K562 (cell line): ENCODE measurements around the gene RBM34. TPM values are rescaled to one million over a fixed set of nuclear protein-coding genes. Genes with fewer than 3 reads are reported as not detected.

Source experiments
- ATF1 ChIP-seq, 2 experiments: fragments of 450-650 bp in 1 of 2; IDR thresholded peaks; 2 replicates each; pipeline ENCODE4 v1.6.1; 2016; ENCODE audit warnings: missing compliant biosample characterization in 1 of 2, missing genetic modification characterization in 1 of 2
- FOS ChIP-seq: IDR thresholded peaks from 3 replicates; pipeline ENCODE4 v1.6.1; 2011; ENCODE audit not compliant: insufficient read length; ENCODE audit errors: extremely low read depth
- HBP1 ChIP-seq: fragments of 450-650 bp; formaldehyde crosslinking; IDR thresholded peaks from 2 replicates; pipeline ENCODE4 v1.4.0; 2022; ENCODE audit warnings: missing genetic modification characterization
- HIVEP1 ChIP-seq: fragments of 250-450 bp; sonication (Bioruptor Pico); IDR thresholded peaks from 2 replicates; pipeline ENCODE4 v1.4.0; 2020; ENCODE audit warnings: mild to moderate bottlenecking
- IRF2 ChIP-seq: sonication (generic); formaldehyde crosslinking; IDR thresholded peaks from 2 replicates; pipeline ENCODE4 v1.8.1; 2022; ENCODE audit warnings: mild to moderate bottlenecking, missing genetic modification reagents
- JUNB ChIP-seq: fragments of 450-650 bp; formaldehyde crosslinking; conservative IDR thresholded peaks from 2 replicates; pipeline ENCODE4 v1.4.0; 2020; ENCODE audit warnings: mild to moderate bottlenecking
- MEIS2 ChIP-seq: fragments of 450-650 bp; IDR thresholded peaks from 2 replicates; pipeline ENCODE4 v1.6.1; 2014; ENCODE audit warnings: mild to moderate bottlenecking; ENCODE audit not compliant: partially characterized antibody
- NCOA4 ChIP-seq: fragments of 450-650 bp; IDR thresholded peaks from 2 replicates; pipeline ENCODE4 v1.6.1; 2018; ENCODE audit warnings: mild to moderate bottlenecking; ENCODE audit not compliant: partially characterized antibody
- PHF8 ChIP-seq: fragments of 200-600 bp; sonication (generic); IDR thresholded peaks from 2 replicates; pipeline ENCODE4 v1.6.1; 2012; ENCODE audit warnings: mixed run types, mild to moderate bottlenecking, inconsistent platforms, low read length, moderate library complexity, borderline replicate concordance
- SIN3A ChIP-seq, 2 experiments: fragments of 150-350 bp in 1 of 2; IDR thresholded peaks; 2 replicates each; pipeline ENCODE4 v1.6.1; 2011 to 2016; ENCODE audit warnings: borderline replicate concordance in 2 of 2, low read depth in 2 of 2, low read length in 2 of 2, mild to moderate bottlenecking in 2 of 2, moderate library complexity in 2 of 2; ENCODE audit not compliant: control insufficient read depth in 1 of 2
- SMAD4 ChIP-seq: fragments of 250-450 bp; sonication (Bioruptor Pico); conservative IDR thresholded peaks from 2 replicates; pipeline ENCODE4 v1.8.0; 2021; ENCODE audit warnings: inconsistent platforms, mild to moderate bottlenecking, moderate library complexity
- TEAD4 ChIP-seq, 2 experiments: sonication (generic) in 1 of 2; formaldehyde crosslinking in 1 of 2; IDR thresholded peaks; 2 replicates each; pipeline versions ENCODE4 v1.6.1 to v1.8.0; 2012 to 2022; ENCODE audit warnings: borderline replicate concordance in 1 of 2, inconsistent platforms in 1 of 2, low read length in 1 of 2, mild to moderate bottlenecking in 1 of 2, missing genetic modification reagents in 1 of 2
- XRCC5 ChIP-seq: fragments of 200-400 bp; formaldehyde crosslinking; IDR thresholded peaks from 2 replicates; pipeline ENCODE4 v1.6.1; 2017; ENCODE audit warnings: low read depth, mild to moderate bottlenecking, low read length
- ZBTB1 ChIP-seq: sonication (generic); formaldehyde crosslinking; IDR thresholded peaks from 2 replicates; pipeline ENCODE4 v1.8.1; 2023; ENCODE audit warnings: missing genetic modification reagents, low read depth, mild to moderate bottlenecking, borderline replicate concordance
- ZFP1 ChIP-seq: fragments of 450-650 bp; formaldehyde crosslinking; IDR thresholded peaks from 2 replicates; pipeline ENCODE4 v1.4.0; 2020; ENCODE audit warnings: mild to moderate bottlenecking, mixed read lengths
- ZHX1 ChIP-seq: fragments of 150-350 bp; conservative IDR thresholded peaks from 2 replicates; pipeline ENCODE4 v1.6.1; 2014; ENCODE audit warnings: low read length
- ZNF282 ChIP-seq: sonication (generic); formaldehyde crosslinking; IDR thresholded peaks from 2 replicates; pipeline ENCODE4 v1.8.1; 2023; ENCODE audit warnings: missing genetic modification reagents
- ZNF445 ChIP-seq: fragments of 250-450 bp; sonication (Bioruptor Pico); IDR thresholded peaks from 2 replicates; pipeline ENCODE4 v1.4.0; 2020; ENCODE audit warnings: low read depth, mild to moderate bottlenecking, moderate library complexity
- ZSCAN29 ChIP-seq: fragments of 450-650 bp; IDR thresholded peaks from 2 replicates; pipeline ENCODE4 v1.6.1; 2017
- polyA plus RNA-seq, 8 experiments: library from polyadenylated mRNA; depleted of rRNA in 4 of 8; stranded (reverse) in 5 of 8; unstranded in 3 of 8; fragments of >200 nt; fragmentation: Nextera tagmentation in 2 of 8; fragmentation: Illumina TruSeq in 1 of 8; extraction: Ambion mirVana in 2 of 8; extraction: Trizol in 1 of 8; gene quantifications; 2 replicates each; pipeline versions ENCODE4 v1.2.1 to v1.2.3, GENCODE V29; 2011 to 2014; ENCODE audit warnings: inconsistent platforms in 1 of 8, missing spikeins in 1 of 8
- total RNA-seq, 7 experiments: library from RNA; depleted of rRNA in 6 of 7; stranded (reverse); fragments of >200 nt in 6 of 7; fragmentation: Illumina TruSeq in 2 of 7; extraction: Trizol in 2 of 7; gene quantifications; 2 replicates each; pipeline versions ENCODE4 v1.2.1 to v1.2.3, GENCODE V29; 2011 to 2021; ENCODE audit warnings: low replicate concordance in 1 of 7
- TF ChIP-seq, protein P1 (sequence below): sonication (generic); formaldehyde crosslinking; IDR thresholded peaks from 2 replicates; pipeline ENCODE4 v1.8.0; 2022; ENCODE audit warnings: missing genetic modification reagents, mild to moderate bottlenecking, borderline replicate concordance

Gene RBM34
- total and polyA plus RNA-seq, 9 of the 15 experiments (the other 6 are each of a cell fraction or from before 2014, with no cell fraction given) = 64.0 to 178 (median 124) TPM

- TF ChIP-seq ZHX1 (0 out of 2 replicates have a peak, but pooled peaks have one; percentile 26), IRF2 (CRISPR knock-in tag) (no peak), PHF8 (peak; percentile 98), SMAD4 (CRISPR knock-in tag) (peak; percentile 58; the same call in 1 of the 2 replicates), MEIS2 (peak; percentile 97), HIVEP1 (no peak), ZBTB1 (CRISPR knock-in tag) (peak; percentile 96), FOS (no peak), JUNB (CRISPR knock-in tag) (no peak), ZSCAN29 (no peak), ZNF445 (CRISPR knock-in tag) (no peak), TEAD4 (IDR thresholded peaks at IDR 0.05; ENCODE audit: low read length) (peak; percentile 79), TEAD4 (CRISPR knock-in tag; IDR thresholded peaks at IDR 0.05; ENCODE audit: borderline replicate concordance) (peak; percentile 28; the same call in 1 of the 2 replicates), NCOA4 (no peak), HBP1 (CRISPR knock-in tag) (no peak), ZFP1 (CRISPR knock-in tag) (no peak), XRCC5 (no peak; the same call in 1 of the 2 replicates), ATF1 (CRISPR knock-in tag; IDR thresholded peaks at IDR 0.05) (no peak), ATF1 (tag; IDR thresholded peaks at IDR 0.05) (peak; percentile 90), ZNF282 (CRISPR knock-in tag) (0 out of 2 replicates have a peak, but pooled peaks have one; percentile 87), SIN3A (IDR thresholded peaks at IDR 0.05; ENCODE audit: borderline replicate concordance in 2 of 2, control insufficient read depth in 1 of 2, low read depth in 2 of 2, low read length in 2 of 2) (peak; percentile 79 to 87; a peak in 3 of 4 replicates)
- TF ChIP-seq, protein P1, sequence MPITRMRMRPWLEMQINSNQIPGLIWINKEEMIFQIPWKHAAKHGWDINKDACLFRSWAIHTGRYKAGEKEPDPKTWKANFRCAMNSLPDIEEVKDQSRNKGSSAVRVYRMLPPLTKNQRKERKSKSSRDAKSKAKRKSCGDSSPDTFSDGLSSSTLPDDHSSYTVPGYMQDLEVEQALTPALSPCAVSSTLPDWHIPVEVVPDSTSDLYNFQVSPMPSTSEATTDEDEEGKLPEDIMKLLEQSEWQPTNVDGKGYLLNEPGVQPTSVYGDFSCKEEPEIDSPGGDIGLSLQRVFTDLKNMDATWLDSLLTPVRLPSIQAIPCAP (CRISPR knock-in tag) = no peak
These were observed 32.4 kb downstream of the RBM34 start, which contains the start of gene TOMM20 (continued) for GRCh38 chr1:235128456-235129328.
